ENCODE data around the gene CABP4.

- TF ChIP-seq, protein P1, sequence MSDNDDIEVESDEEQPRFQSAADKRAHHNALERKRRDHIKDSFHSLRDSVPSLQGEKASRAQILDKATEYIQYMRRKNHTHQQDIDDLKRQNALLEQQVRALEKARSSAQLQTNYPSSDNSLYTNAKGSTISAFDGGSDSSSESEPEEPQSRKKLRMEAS (IDR thresholded peaks at IDR 0.05), result no peak
- TF ChIP-seq SP1 (IDR thresholded peaks at IDR 0.05; ENCODE audit: low read depth) (no peak), CTCF (IDR thresholded peaks at IDR 0.05 in 2 of 3, conservative IDR thresholded peaks at IDR 0.05 in 1 of 3; ENCODE audit: borderline replicate concordance in 1 of 3, insufficient read depth in 1 of 3, low read depth in 2 of 3, low read length in 2 of 3) (no peak), RAD21 (IDR thresholded peaks at IDR 0.05; ENCODE audit: low read depth) (no peak)
Measured at GRCh38 chr11:67434395-67434881, 20.7 kb upstream of the CABP4 start.

Data from HCT116 (cell line).